ENCODE results near the gene RELL1.

DNA sequence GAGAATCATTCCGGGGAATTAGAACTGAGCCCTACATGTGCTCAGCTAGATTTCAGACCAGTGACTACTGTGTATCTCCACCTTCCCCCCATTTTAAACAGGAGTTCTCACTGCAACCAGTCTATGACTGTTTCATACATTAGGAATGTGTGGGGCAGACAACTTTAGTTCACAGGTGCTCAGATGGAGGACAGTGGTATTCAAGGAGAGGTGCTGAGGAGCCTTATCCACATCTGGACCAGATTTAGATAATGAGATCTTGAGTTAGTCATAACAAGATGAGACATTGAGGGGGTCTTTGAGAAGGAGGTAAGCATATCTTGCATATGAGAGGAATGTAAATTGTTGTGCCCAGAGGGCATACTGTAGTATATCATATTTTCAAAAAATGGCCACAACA, 32.8 kb upstream of the RELL1 start:
- TF ChIP-seq, protein P1, sequence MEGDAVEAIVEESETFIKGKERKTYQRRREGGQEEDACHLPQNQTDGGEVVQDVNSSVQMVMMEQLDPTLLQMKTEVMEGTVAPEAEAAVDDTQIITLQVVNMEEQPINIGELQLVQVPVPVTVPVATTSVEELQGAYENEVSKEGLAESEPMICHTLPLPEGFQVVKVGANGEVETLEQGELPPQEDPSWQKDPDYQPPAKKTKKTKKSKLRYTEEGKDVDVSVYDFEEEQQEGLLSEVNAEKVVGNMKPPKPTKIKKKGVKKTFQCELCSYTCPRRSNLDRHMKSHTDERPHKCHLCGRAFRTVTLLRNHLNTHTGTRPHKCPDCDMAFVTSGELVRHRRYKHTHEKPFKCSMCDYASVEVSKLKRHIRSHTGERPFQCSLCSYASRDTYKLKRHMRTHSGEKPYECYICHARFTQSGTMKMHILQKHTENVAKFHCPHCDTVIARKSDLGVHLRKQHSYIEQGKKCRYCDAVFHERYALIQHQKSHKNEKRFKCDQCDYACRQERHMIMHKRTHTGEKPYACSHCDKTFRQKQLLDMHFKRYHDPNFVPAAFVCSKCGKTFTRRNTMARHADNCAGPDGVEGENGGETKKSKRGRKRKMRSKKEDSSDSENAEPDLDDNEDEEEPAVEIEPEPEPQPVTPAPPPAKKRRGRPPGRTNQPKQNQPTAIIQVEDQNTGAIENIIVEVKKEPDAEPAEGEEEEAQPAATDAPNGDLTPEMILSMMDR (conservative IDR thresholded peaks at IDR 0.05): no peak
- no peak for TF ChIP-seq ZFX (IDR thresholded peaks at IDR 0.05)
